Endothelial cell of umbilical vein (primary cell): Measurements from ENCODE around the gene ORMDL3. TPM values are rescaled to one million over a fixed set of nuclear protein-coding genes. Genes with fewer than 3 reads are reported as not detected.

Source experiments
- BruUV-seq: library from RNA; stranded (reverse); fragments of 400-500 nt; replicated peaks from 2 replicates; lab custom pipeline; 2021; lab: Mats Ljungman, UMichigan
- CTCF ChIA-PET: fragments of 300-600, 350-600 bp; sonication (Branson Sonifier 250); formaldehyde crosslinking; loops from one replicate; lab custom pipeline; 2021; ENCODE audit warnings: antibody characterized with exemption, inconsistent platforms; lab: Charles Lee
- POLR2A ChIA-PET: fragments of 300-600, 350-600 bp; sonication (Branson Sonifier 250); formaldehyde crosslinking; loops from one replicate; lab custom pipeline; 2021; ENCODE audit warnings: antibody characterized with exemption, inconsistent platforms; lab: Charles Lee
- DNase-seq: peaks from one replicate; pipeline ENCODE4 v3.0.0-alpha.2; 2011; ENCODE audit warnings: low read depth, low spot score
- FAIRE-seq: peaks from 2 replicates; lab custom pipeline; 2011; peaks lifted over from hg19 to GRCh38; lab: Jason Lieb, UNC
- H2AFZ ChIP-seq: 2 replicates; pipeline ENCODE4 v1.6.0; 2012; ENCODE audit warnings: low read depth, low read length, control low read depth, inconsistent platforms
- H3K27ac ChIP-seq: 2 replicates; pipeline ENCODE4 v1.5.1; 2011; ENCODE audit warnings: low read depth, mild to moderate bottlenecking, control low read depth, low read length, moderate library complexity; ENCODE audit not compliant: insufficient read depth
- H3K27me3 ChIP-seq, 2 experiments: 2 replicates each; pipeline versions ENCODE4 v1.6.0 to v1.6.1; 2011; ENCODE audit warnings: low read length in 2 of 2, mixed read lengths in 1 of 2; ENCODE audit not compliant: control insufficient read depth in 2 of 2, insufficient read depth in 2 of 2
- H3K36me3 ChIP-seq, 2 experiments: 2 replicates in 1 of 2; 3 replicates in 1 of 2; pipeline ENCODE4 v1.5.1; 2011; ENCODE audit warnings: low read length in 2 of 2, mild to moderate bottlenecking in 1 of 2, moderate library complexity in 1 of 2; ENCODE audit not compliant: control insufficient read depth in 2 of 2, insufficient read depth in 2 of 2; ENCODE audit errors: extremely low read depth in 1 of 2
- H3K4me1 ChIP-seq: 3 replicates; pipeline ENCODE4 v1.5.1; 2011; ENCODE audit warnings: mild to moderate bottlenecking, low read length; ENCODE audit not compliant: control insufficient read depth, insufficient read depth; ENCODE audit errors: extremely low read depth
- H3K4me2 ChIP-seq: 2 replicates; pipeline ENCODE4 v1.6.1; 2011; ENCODE audit warnings: low read length, control low read depth, mixed read lengths; ENCODE audit not compliant: insufficient read depth
- H3K4me3 ChIP-seq, 3 experiments: fragments of 200-600 bp in 1 of 3; sonication (generic), shearing (Covaris generic) in 1 of 3; replicated peaks in 1 of 3; 2 replicates each; pipeline ENCODE4 v1.5.1; 2011 to 2016; ENCODE audit warnings: control low read depth in 3 of 3, low read length in 3 of 3, mild to moderate bottlenecking in 2 of 3, inconsistent platforms in 1 of 3, low read depth in 1 of 3, moderate library complexity in 1 of 3; ENCODE audit not compliant: insufficient read depth in 1 of 3
- H3K79me2 ChIP-seq: 2 replicates; pipeline ENCODE4 v1.6.0; 2012; ENCODE audit warnings: low read length, inconsistent platforms; ENCODE audit not compliant: control insufficient read depth, insufficient read depth
- H3K9ac ChIP-seq: replicated peaks from 2 replicates; pipeline ENCODE3; 2011; ENCODE audit warnings: low read length, control low read depth; ENCODE audit not compliant: insufficient read depth; ENCODE audit errors: extremely low read depth
- H3K9me1 ChIP-seq: replicated peaks from 3 replicates; pipeline ENCODE4 v1.6.0; 2011; ENCODE audit warnings: mild to moderate bottlenecking, low read length; ENCODE audit not compliant: control insufficient read depth, insufficient read depth; ENCODE audit errors: extremely low read depth
- H3K9me3 ChIP-seq: replicated peaks from 2 replicates; pipeline ENCODE4 v1.5.1; 2012; ENCODE audit warnings: low read length, inconsistent platforms; ENCODE audit not compliant: control insufficient read depth, insufficient read depth
- H4K20me1 ChIP-seq: replicated peaks from 2 replicates; pipeline ENCODE3; 2011; ENCODE audit warnings: mild to moderate bottlenecking, low read length; ENCODE audit not compliant: control insufficient read depth, insufficient read depth; ENCODE audit errors: extremely low read depth
- CTCF ChIP-seq, 2 donors: IDR thresholded peaks; 1 replicate in 1 of 2; 2 replicates in 1 of 2; pipeline ENCODE4 v1.5.1; 2011; ENCODE audit warnings: low read length in 2 of 2, mild to moderate bottlenecking in 2 of 2, moderate library complexity in 2 of 2, control low read depth in 1 of 2, inconsistent platforms in 1 of 2, low read depth in 1 of 2; ENCODE audit not compliant: insufficient read depth in 1 of 2; ENCODE audit errors: extremely low read depth in 1 of 2
- EZH2 ChIP-seq: IDR thresholded peaks from 2 replicates; pipeline ENCODE4 v1.6.1; 2012; ENCODE audit warnings: borderline replicate concordance, low read depth, mild to moderate bottlenecking, moderate library complexity, low read length, inconsistent platforms; ENCODE audit not compliant: severe bottlenecking
- FOS ChIP-seq: IDR thresholded peaks from 2 replicates; pipeline ENCODE4 v1.6.1; 2011; ENCODE audit warnings: mild to moderate bottlenecking, low read length, moderate library complexity, borderline replicate concordance; ENCODE audit not compliant: insufficient read depth
- GATA2 ChIP-seq: IDR thresholded peaks from 2 replicates; pipeline ENCODE4 v1.7.0; 2011; ENCODE audit warnings: low read depth, mild to moderate bottlenecking, moderate library complexity, mixed read lengths, low read length; ENCODE audit not compliant: insufficient read length, insufficient read depth
- JUN ChIP-seq: IDR thresholded peaks from 2 replicates; pipeline ENCODE4 v1.6.1; 2011; ENCODE audit warnings: borderline replicate concordance, low read depth; ENCODE audit not compliant: insufficient read length, insufficient read depth
- MAX ChIP-seq: IDR thresholded peaks from 2 replicates; pipeline ENCODE4 v1.6.1; 2011; ENCODE audit not compliant: insufficient read depth, insufficient read length
- MYC ChIP-seq: IDR thresholded peaks from one replicate; pipeline ENCODE4 v1.6.1; 2011; ENCODE audit warnings: mild to moderate bottlenecking, low read depth, low read length
- POLR2A ChIP-seq: IDR thresholded peaks from 2 replicates; pipeline ENCODE4 v1.6.1; 2012; ENCODE audit warnings: low read depth, mild to moderate bottlenecking, control low read depth, low read length
- POLR2AphosphoS5 ChIP-seq: IDR thresholded peaks from 2 replicates; pipeline ENCODE4 v1.6.1; 2012; ENCODE audit warnings: low read depth, mild to moderate bottlenecking, control low read depth, low read length, moderate library complexity; ENCODE audit not compliant: insufficient read depth
- dilution Hi-C: fragments of 300-500 bp; cut with MboI; formaldehyde crosslinking; loops from one replicate; pipeline ENCODE4 v1.15.0; 2019; ENCODE audit warnings: low sequenced_read_pairs; ENCODE audit not compliant: extremely low pct_ligation_motif_present
- intact Hi-C: fragments of 100-400 bp; cut with micrococcal nuclease; formaldehyde crosslinking; loops from one replicate; pipeline ENCODE4 v1.10.0; 2022
- polyA plus RNA-seq, 4 experiments: library from polyadenylated mRNA; depleted of rRNA in 3 of 4; stranded (reverse) in 3 of 4; unstranded in 1 of 4; fragments of >200 nt; gene quantifications; 2 replicates each; pipeline versions ENCODE4 v1.2.1 to v1.2.3, GENCODE V29; 2011 to 2012; ENCODE audit warnings: missing spikeins in 1 of 4
- total RNA-seq: library from RNA; stranded (reverse); gene quantifications from 2 replicates; pipeline ENCODE4 v1.2.3, GENCODE V29; 2021

Gene ORMDL3
- total and polyA plus RNA-seq, 2 donors (not counting 3 experiments of a cell fraction or from before 2014, with no cell fraction given): 29.8 to 49.8 TPM

GRCh38 chr17:39950871-39951348, 23.5 kb upstream of the ORMDL3 start:
- POLR2A ChIA-PET: interaction anchor here (0.6 kb wide), 1 partner anchor 14 kb away, joined by 4 read pairs; no protein-coding TSS in a partner anchor
- Histone ChIP-seq H3K9ac (no peak overlapping the region), H3K36me3 (no peaks in the 10 kb centered on the region), H2AFZ (no peak overlapping the region), H4K20me1 (no peaks in the 10 kb centered on the region), H3K9me3 (no peaks in the 10 kb centered on the region), H3K79me2 (no peaks in the 10 kb centered on the region), H3K9me1 (no peaks in the 10 kb centered on the region), H3K4me3 (no peak overlapping the region), H3K27me3 (peaks cover 0 to 3% of the 10 kb centered on the region in 2 experiments), H3K4me2 (no peak overlapping the region), H3K4me1 (peaks cover 3% of the 10 kb centered on the region), H3K27ac (no peak overlapping the region)
- no TSS peak for BruUV-seq
- TF ChIP-seq POLR2A (no peak), MAX (no peak), FOS (no peak)
- intact Hi-C loops (loop anchor here (10.0 kb wide), 1 partner anchor 326 kb away; the partner anchor contains the start of gene PPP1R1B), dilution Hi-C loops (no loop called here)
- CTCF ChIA-PET: interaction anchor here (1.1 kb wide), 1 partner anchor 8 kb away, joined by 3 read pairs; no protein-coding TSS in a partner anchor
- FAIRE-seq (no peak), DNase-seq (no peak)

- Histone ChIP-seq H3K36me3 (no peaks in the 10 kb centered on the region), H3K27ac (no peak overlapping the region), H3K27me3 (peaks cover 0 to 3% of the 10 kb centered on the region in 2 experiments), H3K79me2 (no peaks in the 10 kb centered on the region), H2AFZ (no peak overlapping the region), H3K9me1 (no peaks in the 10 kb centered on the region), H4K20me1 (no peaks in the 10 kb centered on the region), H3K4me2 (no peak overlapping the region), H3K4me1 (peaks cover 3% of the 10 kb centered on the region), H3K9ac (no peak overlapping the region), H3K9me3 (no peaks in the 10 kb centered on the region), H3K4me3 (no peak overlapping the region)
- BruUV-seq: no TSS peak
- FAIRE-seq: no peak
- TF ChIP-seq MAX: no peak
- no peak for TF ChIP-seq CTCF (IDR thresholded peaks at IDR 0.05; ENCODE audit: extremely low read depth in 1 of 2, insufficient read depth in 1 of 2, low read depth in 1 of 2, low read length in 2 of 2)
- no peak for TF ChIP-seq GATA2
- no peak for TF ChIP-seq EZH2
- no peak for TF ChIP-seq POLR2A
- no peak for TF ChIP-seq JUN
- TF ChIP-seq FOS: no peak
- no peak for TF ChIP-seq POLR2AphosphoS5
- TF ChIP-seq MYC: no peak
- CTCF ChIA-PET: interaction anchor here (0.8 kb wide), 1 partner anchor 20 kb away, joined by 3 read pairs; no protein-coding TSS in a partner anchor
- intact Hi-C loops: no loop called here
- POLR2A ChIA-PET: no interaction called here
- dilution Hi-C loops: no loop called here
- DNase-seq: no peak
These were observed 21.6 kb upstream of the ORMDL3 start for GRCh38 chr17:39949028-39949427.
